Pons (tissue), 1 donor: Measurements from ENCODE around the gene CEACAM7.
"Not testable (repeated sequence)": the region's sequence is repeated elsewhere in the genome, so short reads cannot be mapped to it uniquely, and the experiment has no call there.

Source experiments
- DNase-seq: peaks from one replicate; pipeline ENCODE4 v3.0.0-alpha.2; 2016; ENCODE audit warnings: low spot score

Gene CEACAM7

DNA sequence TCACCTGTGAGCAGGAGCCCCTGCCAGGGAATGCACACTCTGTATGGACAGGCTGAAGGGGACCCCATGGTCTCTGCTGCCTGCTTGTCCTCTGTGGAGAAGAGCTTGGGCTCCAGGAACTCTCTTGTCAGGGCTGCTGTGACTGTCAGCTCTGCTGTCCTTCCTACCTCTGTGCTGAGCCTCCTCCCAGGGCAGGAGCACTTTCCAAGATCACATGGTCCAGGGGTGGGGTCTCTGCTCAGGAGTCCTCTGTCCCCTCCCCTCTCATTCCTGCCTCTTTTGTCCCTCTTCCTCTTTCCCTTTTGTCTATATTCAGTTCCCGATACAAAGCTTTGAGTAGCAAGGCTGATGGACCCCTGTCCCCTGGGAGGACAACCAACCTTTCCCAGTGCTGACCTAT lies at the start of gene CEACAM7:
CEACAM7 (minus strand) TSS at position 173 of the 400 bp plus-strand sequence; CDS start at position 68, 105 bp downstream.
- no peak for DNase-seq

DNA sequence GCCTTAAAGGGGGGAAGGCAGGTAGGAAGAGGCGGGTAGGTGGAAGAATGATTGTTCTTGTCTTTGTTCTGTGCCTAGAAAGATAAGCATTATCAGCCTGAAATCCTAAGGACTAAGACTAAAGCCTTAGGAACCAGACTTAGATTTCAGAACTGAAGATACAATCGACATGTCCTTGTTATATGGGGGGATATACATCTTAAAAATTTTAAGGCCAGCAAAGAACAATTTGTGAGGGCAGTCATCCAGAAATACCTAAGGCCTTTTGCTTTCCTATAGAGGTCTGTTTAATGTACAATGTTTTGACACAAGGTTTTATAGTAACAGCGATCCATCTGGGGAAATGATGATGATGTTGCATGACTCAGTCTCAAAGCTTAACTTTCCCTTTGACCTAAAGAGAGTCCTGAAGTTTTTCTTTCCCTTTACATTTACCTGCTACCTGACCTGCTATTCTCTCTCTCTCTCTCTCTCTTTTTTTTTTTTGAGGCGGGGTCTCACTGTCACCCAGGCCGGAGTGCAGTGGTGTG lies 47.1 kb upstream of the CEACAM7 start:
- DNase-seq, result no peak

- DNase-seq, result no peak
These were observed 46.5 kb upstream of the CEACAM7 start for GRCh38 chr19:41734585-41734984.

DNA sequence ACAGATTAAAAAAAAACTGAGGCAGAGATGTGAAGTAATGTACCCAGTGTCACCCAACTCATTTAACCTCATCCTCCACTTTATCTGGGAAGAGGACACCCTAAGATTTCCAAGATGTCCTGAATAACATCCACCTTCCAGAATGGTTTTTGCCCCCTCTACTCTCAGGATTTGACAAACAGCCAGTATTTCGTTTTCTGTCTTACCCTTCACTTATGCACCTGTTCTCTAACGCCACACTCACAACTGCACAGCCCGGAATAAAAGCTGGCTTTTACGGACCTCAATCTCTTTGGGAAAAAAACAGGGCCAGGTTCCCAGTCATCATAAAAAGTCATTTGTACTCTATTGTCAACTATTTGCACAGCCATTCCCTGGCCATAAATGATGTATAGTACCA lies 46.1 kb upstream of the CEACAM7 start:
- DNase-seq, result no peak

GRCh38 chr19:41726493-41726892 lies 38.4 kb upstream of the CEACAM7 start:
- no peak for DNase-seq

GRCh38 chr19:41720103-41720502 lies 32.0 kb upstream of the CEACAM7 start:
- no peak for DNase-seq

DNA sequence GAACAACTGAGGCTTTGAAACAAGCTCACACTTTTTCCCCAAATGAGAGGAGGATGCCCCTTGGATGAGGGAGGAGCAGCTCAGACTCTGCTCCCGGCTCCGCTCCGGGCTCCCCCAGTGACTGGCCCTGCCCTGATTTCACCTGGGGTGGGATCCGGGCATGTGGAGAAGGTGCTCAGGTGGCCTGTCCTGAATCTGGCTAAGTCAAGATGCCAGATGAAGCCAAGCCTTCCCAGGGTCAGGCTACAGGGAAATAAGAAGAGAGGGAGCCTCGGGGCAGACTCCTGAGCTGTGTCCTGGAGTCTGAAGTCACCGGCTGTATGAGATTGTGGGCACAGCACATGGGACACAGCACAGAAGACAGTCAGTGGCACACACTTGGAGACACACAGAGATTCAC lies 30.7 kb upstream of the CEACAM7 start:
- DNase-seq, result no peak

- DNase-seq, result no peak
These were observed 26.5 kb upstream of the CEACAM7 start for GRCh38 chr19:41714598-41714997.

GRCh38 chr19:41711376-41712261 lies 23.5 kb upstream of the CEACAM7 start:
- DNase-seq, result peak; percentile 30

- DNase-seq, result no peak
These were observed 22.0 kb upstream of the CEACAM7 start for GRCh38 chr19:41709951-41710645.

DNA sequence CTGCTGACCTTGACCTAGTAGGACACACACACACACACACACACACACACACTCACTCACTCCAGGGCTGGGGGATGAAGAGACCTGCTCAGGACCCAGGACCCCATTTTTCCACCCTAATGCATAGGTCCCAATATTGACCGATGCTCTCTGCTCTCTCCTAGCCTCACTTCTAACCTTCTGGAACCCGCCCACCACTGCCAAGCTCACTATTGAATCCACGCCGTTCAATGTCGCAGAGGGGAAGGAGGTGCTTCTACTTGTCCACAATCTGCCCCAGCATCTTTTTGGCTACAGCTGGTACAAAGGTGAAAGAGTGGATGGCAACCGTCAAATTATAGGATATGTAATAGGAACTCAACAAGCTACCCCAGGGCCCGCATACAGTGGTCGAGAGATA lies 21.4 kb upstream of the CEACAM7 start:
- not testable (repeated sequence) for DNase-seq

- DNase-seq, result no peak
These were observed 20.4 kb upstream of the CEACAM7 start, which contains the start of gene CEACAM5 for GRCh38 chr19:41708481-41708880. CEACAM5 (plus strand) TSS chr19:41708626; CDS start chr19:41708732, 106 bp downstream.

DNA sequence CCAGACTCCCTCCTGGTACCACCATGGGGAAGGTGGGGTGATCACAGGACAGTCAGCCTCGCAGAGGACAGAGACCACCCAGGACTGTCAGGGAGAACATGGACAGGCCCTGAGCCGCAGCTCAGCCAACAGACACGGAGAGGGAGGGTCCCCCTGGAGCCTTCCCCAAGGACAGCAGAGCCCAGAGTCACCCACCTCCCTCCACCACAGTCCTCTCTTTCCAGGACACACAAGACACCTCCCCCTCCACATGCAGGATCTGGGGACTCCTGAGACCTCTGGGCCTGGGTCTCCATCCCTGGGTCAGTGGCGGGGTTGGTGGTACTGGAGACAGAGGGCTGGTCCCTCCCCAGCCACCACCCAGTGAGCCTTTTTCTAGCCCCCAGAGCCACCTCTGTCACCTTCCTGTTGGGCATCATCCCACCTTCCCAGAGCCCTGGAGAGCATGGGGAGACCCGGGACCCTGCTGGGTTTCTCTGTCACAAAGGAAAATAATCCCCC lies 19.9 kb upstream of the CEACAM7 start:
- no peak for DNase-seq

- no peak for DNase-seq
These were observed 19.4 kb upstream of the CEACAM7 start for GRCh38 chr19:41707502-41707812.

DNA sequence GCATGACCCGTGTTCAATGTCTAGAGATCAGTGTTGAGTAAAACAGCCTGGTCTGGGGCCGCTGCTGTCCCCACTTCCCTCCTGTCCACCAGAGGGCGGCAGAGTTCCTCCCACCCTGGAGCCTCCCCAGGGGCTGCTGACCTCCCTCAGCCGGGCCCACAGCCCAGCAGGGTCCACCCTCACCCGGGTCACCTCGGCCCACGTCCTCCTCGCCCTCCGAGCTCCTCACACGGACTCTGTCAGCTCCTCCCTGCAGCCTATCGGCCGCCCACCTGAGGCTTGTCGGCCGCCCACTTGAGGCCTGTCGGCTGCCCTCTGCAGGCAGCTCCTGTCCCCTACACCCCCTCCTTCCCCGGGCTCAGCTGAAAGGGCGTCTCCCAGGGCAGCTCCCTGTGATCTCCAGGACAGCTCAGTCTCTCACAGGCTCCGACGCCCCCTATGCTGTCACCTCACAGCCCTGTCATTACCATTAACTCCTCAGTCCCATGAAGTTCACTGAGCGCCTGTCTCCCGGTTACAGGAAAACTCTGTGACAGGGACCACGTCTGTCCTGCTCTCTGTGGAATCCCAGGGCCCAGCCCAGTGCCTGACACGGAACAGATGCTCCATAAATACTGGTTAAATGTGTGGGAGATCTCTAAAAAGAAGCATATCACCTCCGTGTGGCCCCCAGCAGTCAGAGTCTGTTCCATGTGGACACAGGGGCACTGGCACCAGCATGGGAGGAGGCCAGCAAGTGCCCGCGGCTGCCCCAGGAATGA lies 18.9 kb upstream of the CEACAM7 start:
- no peak for DNase-seq

- no peak for DNase-seq
These were observed 17.5 kb upstream of the CEACAM7 start for GRCh38 chr19:41705393-41706174.

GRCh38 chr19:41703602-41704293 lies 15.7 kb upstream of the CEACAM7 start:
- no peak for DNase-seq

- no peak for DNase-seq
These were observed 14.1 kb upstream of the CEACAM7 start for GRCh38 chr19:41702171-41702651.

DNA sequence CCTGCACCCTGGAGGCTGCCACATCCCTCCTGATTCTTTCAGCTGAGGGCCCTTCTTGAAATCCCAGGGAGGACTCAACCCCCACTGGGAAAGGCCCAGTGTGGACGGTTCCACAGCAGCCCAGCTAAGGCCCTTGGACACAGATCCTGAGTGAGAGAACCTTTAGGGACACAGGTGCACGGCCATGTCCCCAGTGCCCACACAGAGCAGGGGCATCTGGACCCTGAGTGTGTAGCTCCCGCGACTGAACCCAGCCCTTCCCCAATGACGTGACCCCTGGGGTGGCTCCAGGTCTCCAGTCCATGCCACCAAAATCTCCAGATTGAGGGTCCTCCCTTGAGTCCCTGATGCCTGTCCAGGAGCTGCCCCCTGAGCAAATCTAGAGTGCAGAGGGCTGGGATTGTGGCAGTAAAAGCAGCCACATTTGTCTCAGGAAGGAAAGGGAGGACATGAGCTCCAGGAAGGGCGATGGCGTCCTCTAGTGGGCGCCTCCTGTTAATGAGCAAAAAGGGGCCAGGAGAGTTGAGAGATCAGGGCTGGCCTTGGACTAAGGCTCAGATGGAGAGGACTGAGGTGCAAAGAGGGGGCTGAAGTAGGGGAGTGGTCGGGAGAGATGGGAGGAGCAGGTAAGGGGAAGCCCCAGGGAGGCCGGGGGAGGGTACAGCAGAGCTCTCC lies 13.5 kb upstream of the CEACAM7 start:
- no peak for DNase-seq
